HL-60 (cell line): ENCODE measurements around the gene PTPRG.

ENCODE experiments used
- POLR2AphosphoS5 ChIP-seq: IDR thresholded peaks from 2 replicates; pipeline ENCODE4 v1.6.1; 2012; ENCODE audit warnings: low read depth
- TF ChIP-seq, protein P1 (sequence below): IDR thresholded peaks from one replicate; pipeline ENCODE4 v1.5.1; 2011; ENCODE audit warnings: low read length, control low read depth, inconsistent platforms; ENCODE audit not compliant: insufficient read depth
- TF ChIP-seq, protein P2 (sequence below): IDR thresholded peaks from 2 replicates; pipeline ENCODE4 v1.6.1; 2012; ENCODE audit warnings: low read depth; ENCODE audit not compliant: insufficient replicate concordance

DNA sequence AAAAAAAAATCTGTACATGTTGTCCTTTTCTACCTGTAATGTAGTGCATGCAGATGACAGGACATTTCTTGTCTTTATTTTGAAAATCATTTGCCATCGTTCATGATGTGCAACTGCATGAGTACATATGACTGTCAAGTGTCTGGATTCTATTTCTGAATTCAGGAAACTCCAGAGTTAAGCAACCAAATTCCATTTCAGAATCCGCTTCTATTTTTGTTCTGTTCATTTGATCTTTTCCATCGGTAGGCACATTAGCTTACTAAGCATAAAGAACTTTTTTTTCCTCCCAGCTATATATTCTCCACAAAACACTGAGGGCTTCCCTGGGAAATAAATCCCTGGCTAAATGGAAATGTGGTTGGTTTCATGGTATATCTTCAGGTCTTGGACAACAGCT lies 365.6 kb downstream of the PTPRG start:
- TF ChIP-seq, protein P1, sequence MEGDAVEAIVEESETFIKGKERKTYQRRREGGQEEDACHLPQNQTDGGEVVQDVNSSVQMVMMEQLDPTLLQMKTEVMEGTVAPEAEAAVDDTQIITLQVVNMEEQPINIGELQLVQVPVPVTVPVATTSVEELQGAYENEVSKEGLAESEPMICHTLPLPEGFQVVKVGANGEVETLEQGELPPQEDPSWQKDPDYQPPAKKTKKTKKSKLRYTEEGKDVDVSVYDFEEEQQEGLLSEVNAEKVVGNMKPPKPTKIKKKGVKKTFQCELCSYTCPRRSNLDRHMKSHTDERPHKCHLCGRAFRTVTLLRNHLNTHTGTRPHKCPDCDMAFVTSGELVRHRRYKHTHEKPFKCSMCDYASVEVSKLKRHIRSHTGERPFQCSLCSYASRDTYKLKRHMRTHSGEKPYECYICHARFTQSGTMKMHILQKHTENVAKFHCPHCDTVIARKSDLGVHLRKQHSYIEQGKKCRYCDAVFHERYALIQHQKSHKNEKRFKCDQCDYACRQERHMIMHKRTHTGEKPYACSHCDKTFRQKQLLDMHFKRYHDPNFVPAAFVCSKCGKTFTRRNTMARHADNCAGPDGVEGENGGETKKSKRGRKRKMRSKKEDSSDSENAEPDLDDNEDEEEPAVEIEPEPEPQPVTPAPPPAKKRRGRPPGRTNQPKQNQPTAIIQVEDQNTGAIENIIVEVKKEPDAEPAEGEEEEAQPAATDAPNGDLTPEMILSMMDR = no peak
- TF ChIP-seq, protein P2, sequence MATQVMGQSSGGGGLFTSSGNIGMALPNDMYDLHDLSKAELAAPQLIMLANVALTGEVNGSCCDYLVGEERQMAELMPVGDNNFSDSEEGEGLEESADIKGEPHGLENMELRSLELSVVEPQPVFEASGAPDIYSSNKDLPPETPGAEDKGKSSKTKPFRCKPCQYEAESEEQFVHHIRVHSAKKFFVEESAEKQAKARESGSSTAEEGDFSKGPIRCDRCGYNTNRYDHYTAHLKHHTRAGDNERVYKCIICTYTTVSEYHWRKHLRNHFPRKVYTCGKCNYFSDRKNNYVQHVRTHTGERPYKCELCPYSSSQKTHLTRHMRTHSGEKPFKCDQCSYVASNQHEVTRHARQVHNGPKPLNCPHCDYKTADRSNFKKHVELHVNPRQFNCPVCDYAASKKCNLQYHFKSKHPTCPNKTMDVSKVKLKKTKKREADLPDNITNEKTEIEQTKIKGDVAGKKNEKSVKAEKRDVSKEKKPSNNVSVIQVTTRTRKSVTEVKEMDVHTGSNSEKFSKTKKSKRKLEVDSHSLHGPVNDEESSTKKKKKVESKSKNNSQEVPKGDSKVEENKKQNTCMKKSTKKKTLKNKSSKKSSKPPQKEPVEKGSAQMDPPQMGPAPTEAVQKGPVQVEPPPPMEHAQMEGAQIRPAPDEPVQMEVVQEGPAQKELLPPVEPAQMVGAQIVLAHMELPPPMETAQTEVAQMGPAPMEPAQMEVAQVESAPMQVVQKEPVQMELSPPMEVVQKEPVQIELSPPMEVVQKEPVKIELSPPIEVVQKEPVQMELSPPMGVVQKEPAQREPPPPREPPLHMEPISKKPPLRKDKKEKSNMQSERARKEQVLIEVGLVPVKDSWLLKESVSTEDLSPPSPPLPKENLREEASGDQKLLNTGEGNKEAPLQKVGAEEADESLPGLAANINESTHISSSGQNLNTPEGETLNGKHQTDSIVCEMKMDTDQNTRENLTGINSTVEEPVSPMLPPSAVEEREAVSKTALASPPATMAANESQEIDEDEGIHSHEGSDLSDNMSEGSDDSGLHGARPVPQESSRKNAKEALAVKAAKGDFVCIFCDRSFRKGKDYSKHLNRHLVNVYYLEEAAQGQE = no peak
- no peak for TF ChIP-seq POLR2AphosphoS5
